Activated naive CD4-positive, alpha-beta T cell treated with anti-CD3 and anti-CD28 coated beads, Interleukin-2, amount 10 ng/mL, durations not matched to agents 7 days and 5 days (primary cell): ENCODE results near the gene NDUFV3.
"Not testable (repeated sequence)": the region's sequence is repeated elsewhere in the genome, so short reads cannot be mapped to it uniquely, and the experiment has no call there.

Experiments
- CTCF ChIA-PET: fragments of 350-600 bp; sonication (Branson Sonifier 250); formaldehyde crosslinking; loops from one replicate; lab custom pipeline; 2021; ENCODE audit warnings: antibody characterized with exemption; lab: Charles Lee
- DNase-seq: peaks from one replicate; pipeline ENCODE4 v3.0.0-alpha.2; 2020
- H3K27ac Mint-ChIP-seq: one replicate; pipeline ENCODE4 v1.8.0; 2021; ENCODE audit warnings: mild to moderate bottlenecking, moderate library complexity, mixed read lengths
- H3K27me3 Mint-ChIP-seq: one replicate; pipeline ENCODE4 v1.8.0; 2021; ENCODE audit warnings: mild to moderate bottlenecking, mixed read lengths
- H3K36me3 Mint-ChIP-seq: one replicate; pipeline ENCODE4 v1.8.0; 2021; ENCODE audit warnings: mixed read lengths
- H3K4me1 Mint-ChIP-seq: one replicate; pipeline ENCODE4 v1.8.0; 2021; ENCODE audit warnings: mixed read lengths
- H3K4me3 Mint-ChIP-seq: one replicate; pipeline ENCODE4 v1.8.0; 2021; ENCODE audit warnings: mild to moderate bottlenecking, moderate library complexity, mixed read lengths
- H3K9me3 Mint-ChIP-seq: one replicate; pipeline ENCODE4 v1.8.0; 2021; ENCODE audit warnings: mixed read lengths

NDUFV3 gene

GRCh38 chr21:42939582-42940413, 46.7 kb downstream of the NDUFV3 start:
- peaks cover 10% of the 10 kb centered on the region for H3K27me3 Mint-ChIP-seq

GRCh38 chr21:42941696-42942085, 48.6 kb downstream of the NDUFV3 start:
- H3K9me3 Mint-ChIP-seq: no peaks in the 10 kb centered on the region
- H3K27ac Mint-ChIP-seq: no peak overlapping the region
- H3K36me3 Mint-ChIP-seq: no peaks in the 10 kb centered on the region
- CTCF ChIA-PET: no interaction called here
- peaks cover 18% of the 10 kb centered on the region for H3K27me3 Mint-ChIP-seq
- H3K4me3 Mint-ChIP-seq: no peak overlapping the region
- H3K4me1 Mint-ChIP-seq: no peaks in the 10 kb centered on the region
- no peak for DNase-seq

More at GRCh38 chr21:42939582-42940413, 46.7 kb downstream of the NDUFV3 start:
- H3K4me3 Mint-ChIP-seq: no peak overlapping the region
- H3K9me3 Mint-ChIP-seq: no peaks in the 10 kb centered on the region
- no peaks in the 10 kb centered on the region for H3K4me1 Mint-ChIP-seq
- CTCF ChIA-PET: no interaction called here
- DNase-seq: no peak
- no peak overlapping the region for H3K27ac Mint-ChIP-seq
- H3K36me3 Mint-ChIP-seq: no peaks in the 10 kb centered on the region

GRCh38 chr21:42942244-42942643, 49.1 kb downstream of the NDUFV3 start:
- H3K36me3 Mint-ChIP-seq: no peaks in the 10 kb centered on the region
- DNase-seq: no peak
- CTCF ChIA-PET: no interaction called here
- no peaks in the 10 kb centered on the region for H3K4me1 Mint-ChIP-seq
- no peaks in the 10 kb centered on the region for H3K9me3 Mint-ChIP-seq
- no peak overlapping the region for H3K27ac Mint-ChIP-seq
- H3K27me3 Mint-ChIP-seq: peaks cover 21% of the 10 kb centered on the region
- H3K4me3 Mint-ChIP-seq: no peak overlapping the region

- DNase-seq, H3K36me3 Mint-ChIP-seq, H3K4me3 Mint-ChIP-seq, H3K9me3 Mint-ChIP-seq, H3K4me1 Mint-ChIP-seq, CTCF ChIA-PET: not testable (repeated sequence)
- peak overlapping the region; percentile 6 for H3K27ac Mint-ChIP-seq
- peaks cover 22% of the 10 kb centered on the region for H3K27me3 Mint-ChIP-seq
These were observed 56.1 kb downstream of the NDUFV3 start for GRCh38 chr21:42949094-42949755.

GRCh38 chr21:42951193-42951592, 58.1 kb downstream of the NDUFV3 start:
- H3K27ac Mint-ChIP-seq, H3K4me1 Mint-ChIP-seq, DNase-seq, H3K4me3 Mint-ChIP-seq, CTCF ChIA-PET, H3K36me3 Mint-ChIP-seq, H3K9me3 Mint-ChIP-seq: not testable (repeated sequence)
- peaks cover 17% of the 10 kb centered on the region for H3K27me3 Mint-ChIP-seq

GRCh38 chr21:42956824-42957630, 63.9 kb downstream of the NDUFV3 start:
- no peak for DNase-seq
- no peaks in the 10 kb centered on the region for H3K27me3 Mint-ChIP-seq
- CTCF ChIA-PET: no interaction called here
- peaks cover 2% of the 10 kb centered on the region for H3K9me3 Mint-ChIP-seq
- H3K27ac Mint-ChIP-seq: no peak overlapping the region
- H3K4me1 Mint-ChIP-seq: no peaks in the 10 kb centered on the region
- no peak overlapping the region for H3K4me3 Mint-ChIP-seq
- H3K36me3 Mint-ChIP-seq: no peaks in the 10 kb centered on the region

GRCh38 chr21:42958122-42958521, 65.0 kb downstream of the NDUFV3 start:
- H3K27me3 Mint-ChIP-seq, CTCF ChIA-PET, DNase-seq, H3K27ac Mint-ChIP-seq, H3K4me1 Mint-ChIP-seq, H3K36me3 Mint-ChIP-seq, H3K4me3 Mint-ChIP-seq, H3K9me3 Mint-ChIP-seq: not testable (repeated sequence)

GRCh38 chr21:42959728-42960127, 66.6 kb downstream of the NDUFV3 start:
- Mint-ChIP-seq H3K9me3 (peaks cover 2% of the 10 kb centered on the region), H3K4me3 (no peak overlapping the region), H3K36me3 (no peaks in the 10 kb centered on the region), H3K27me3 (peaks cover 7% of the 10 kb centered on the region), H3K4me1 (no peaks in the 10 kb centered on the region), H3K27ac (no peak overlapping the region)
- CTCF ChIA-PET: no interaction called here
- no peak for DNase-seq

GRCh38 chr21:42962380-42963007, 69.4 kb downstream of the NDUFV3 start:
- Mint-ChIP-seq H3K9me3 (no peaks in the 10 kb centered on the region), H3K36me3 (no peaks in the 10 kb centered on the region), H3K27me3 (peaks cover 7% of the 10 kb centered on the region), H3K27ac (no peak overlapping the region), H3K4me3 (no peak overlapping the region), H3K4me1 (no peaks in the 10 kb centered on the region)
- no peak for DNase-seq
- CTCF ChIA-PET: no interaction called here
